Astrocyte of the spinal cord (primary cell): Measurements from ENCODE around the gene TMEM127.
A peak's percentile ranks its signal among the peaks of the same experiment; 100 is the strongest.

Experiments used
- DNase-seq: peaks from one replicate; pipeline ENCODE4 v3.0.0; 2011; ENCODE audit warnings: low read depth, low spot score
- H3K4me3 ChIP-seq: 2 replicates; pipeline ENCODE4 v1.5.1; 2011; ENCODE audit warnings: low read depth, mild to moderate bottlenecking, low read length, moderate library complexity
- in situ Hi-C: cut with HindIII; loops from 2 replicates; pipeline ENCODE4 v1.10.0; 2017; ENCODE audit warnings: low sequenced_read_pairs
- TF ChIP-seq, protein P1 (sequence below): IDR thresholded peaks from 2 replicates; pipeline ENCODE4 v1.5.1; 2012; ENCODE audit warnings: low read depth, mild to moderate bottlenecking, low read length, inconsistent platforms

Gene TMEM127

DNA sequence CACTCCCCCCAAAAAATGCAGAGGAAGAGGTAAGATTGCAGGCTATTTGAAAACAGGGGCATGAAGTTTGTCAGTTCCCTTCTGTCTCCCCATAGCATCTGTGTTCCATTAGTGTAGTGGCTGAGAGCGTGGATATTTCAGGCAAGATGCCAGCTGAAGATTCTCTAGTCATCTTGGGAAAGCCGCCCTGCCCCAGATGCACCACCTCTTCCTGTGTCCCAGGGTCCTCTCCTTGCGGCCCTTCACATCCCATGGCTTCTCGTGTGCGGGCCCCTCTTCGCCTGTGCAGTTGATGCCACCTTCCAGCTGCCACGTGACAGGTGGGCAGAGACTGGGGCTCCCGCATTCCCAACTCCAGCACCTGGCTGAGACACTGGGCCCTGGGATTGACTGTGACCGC lies 16.1 kb downstream of the TMEM127 start:
- in situ Hi-C loops = no loop called here
- TF ChIP-seq, protein P1, sequence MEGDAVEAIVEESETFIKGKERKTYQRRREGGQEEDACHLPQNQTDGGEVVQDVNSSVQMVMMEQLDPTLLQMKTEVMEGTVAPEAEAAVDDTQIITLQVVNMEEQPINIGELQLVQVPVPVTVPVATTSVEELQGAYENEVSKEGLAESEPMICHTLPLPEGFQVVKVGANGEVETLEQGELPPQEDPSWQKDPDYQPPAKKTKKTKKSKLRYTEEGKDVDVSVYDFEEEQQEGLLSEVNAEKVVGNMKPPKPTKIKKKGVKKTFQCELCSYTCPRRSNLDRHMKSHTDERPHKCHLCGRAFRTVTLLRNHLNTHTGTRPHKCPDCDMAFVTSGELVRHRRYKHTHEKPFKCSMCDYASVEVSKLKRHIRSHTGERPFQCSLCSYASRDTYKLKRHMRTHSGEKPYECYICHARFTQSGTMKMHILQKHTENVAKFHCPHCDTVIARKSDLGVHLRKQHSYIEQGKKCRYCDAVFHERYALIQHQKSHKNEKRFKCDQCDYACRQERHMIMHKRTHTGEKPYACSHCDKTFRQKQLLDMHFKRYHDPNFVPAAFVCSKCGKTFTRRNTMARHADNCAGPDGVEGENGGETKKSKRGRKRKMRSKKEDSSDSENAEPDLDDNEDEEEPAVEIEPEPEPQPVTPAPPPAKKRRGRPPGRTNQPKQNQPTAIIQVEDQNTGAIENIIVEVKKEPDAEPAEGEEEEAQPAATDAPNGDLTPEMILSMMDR = no peak
- H3K4me3 ChIP-seq = no peak overlapping the region
- peak; percentile 29 for DNase-seq

DNA sequence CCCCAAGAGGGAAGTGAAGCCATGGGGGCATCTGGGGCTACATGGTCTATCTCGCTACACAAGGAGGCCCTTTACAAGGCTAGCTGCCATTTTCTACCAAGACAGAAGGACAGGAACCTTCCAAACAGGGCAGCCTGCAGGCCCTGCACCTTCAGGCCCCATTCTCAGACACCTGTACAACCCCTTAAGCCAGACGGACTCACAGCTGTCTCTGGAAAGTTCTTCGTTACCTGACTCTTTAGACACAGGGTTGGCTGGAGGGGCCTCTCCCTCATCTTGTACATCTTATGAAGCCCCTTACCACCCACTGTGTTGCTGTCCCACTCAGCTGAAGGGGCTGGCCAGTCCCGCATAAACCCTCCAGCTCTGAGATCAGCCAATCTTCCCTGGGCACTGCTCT lies 17.2 kb downstream of the TMEM127 start:
- DNase-seq = no peak
- no peak overlapping the region for H3K4me3 ChIP-seq
- TF ChIP-seq, protein P1 = no peak
- in situ Hi-C loops = no loop called here

DNA sequence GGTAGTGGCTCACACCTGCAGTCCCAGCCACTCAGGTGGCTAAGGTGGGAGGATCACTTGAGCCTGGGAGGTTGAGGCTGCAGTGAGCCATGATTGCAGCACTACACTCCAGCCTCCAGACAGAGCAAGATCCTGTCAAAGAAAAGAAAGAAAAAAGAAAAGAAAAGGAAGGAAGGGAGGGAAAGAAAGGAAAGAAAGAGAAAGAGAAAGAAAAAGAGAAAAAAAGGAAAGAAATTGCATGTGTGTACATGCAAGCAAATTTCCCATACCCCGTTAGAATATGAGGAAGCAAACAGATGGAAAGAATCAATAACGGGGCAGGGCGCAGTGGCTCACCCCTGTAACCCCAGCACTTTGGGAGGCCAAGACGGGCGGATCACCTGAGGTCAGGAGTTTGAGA lies 17.9 kb downstream of the TMEM127 start:
- in situ Hi-C loops = no loop called here
- TF ChIP-seq, protein P1 = no peak
- DNase-seq = no peak
- H3K4me3 ChIP-seq = no peak overlapping the region

DNA sequence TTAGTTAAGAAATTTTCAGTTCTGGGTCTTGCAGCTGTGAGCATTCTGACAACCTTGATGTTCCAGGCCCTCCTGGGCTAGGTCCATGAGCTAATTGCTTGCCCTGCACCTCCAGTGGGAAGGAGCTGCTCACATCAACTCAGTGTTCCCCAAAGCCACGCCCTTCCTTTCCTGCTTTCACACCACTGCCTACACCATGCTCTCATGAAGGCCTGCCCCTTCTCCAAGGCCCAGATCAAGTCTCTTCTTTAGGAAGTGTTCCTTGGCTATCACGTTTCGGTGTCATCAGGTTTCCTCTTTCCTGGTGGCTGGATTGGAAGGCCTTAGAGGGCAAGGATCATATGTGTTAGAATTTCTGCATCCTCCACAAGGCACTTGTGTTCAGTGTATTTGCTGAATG lies 18.8 kb downstream of the TMEM127 start:
- in situ Hi-C loops = no loop called here
- no peak overlapping the region for H3K4me3 ChIP-seq
- TF ChIP-seq, protein P1 = no peak
- DNase-seq = no peak

DNA sequence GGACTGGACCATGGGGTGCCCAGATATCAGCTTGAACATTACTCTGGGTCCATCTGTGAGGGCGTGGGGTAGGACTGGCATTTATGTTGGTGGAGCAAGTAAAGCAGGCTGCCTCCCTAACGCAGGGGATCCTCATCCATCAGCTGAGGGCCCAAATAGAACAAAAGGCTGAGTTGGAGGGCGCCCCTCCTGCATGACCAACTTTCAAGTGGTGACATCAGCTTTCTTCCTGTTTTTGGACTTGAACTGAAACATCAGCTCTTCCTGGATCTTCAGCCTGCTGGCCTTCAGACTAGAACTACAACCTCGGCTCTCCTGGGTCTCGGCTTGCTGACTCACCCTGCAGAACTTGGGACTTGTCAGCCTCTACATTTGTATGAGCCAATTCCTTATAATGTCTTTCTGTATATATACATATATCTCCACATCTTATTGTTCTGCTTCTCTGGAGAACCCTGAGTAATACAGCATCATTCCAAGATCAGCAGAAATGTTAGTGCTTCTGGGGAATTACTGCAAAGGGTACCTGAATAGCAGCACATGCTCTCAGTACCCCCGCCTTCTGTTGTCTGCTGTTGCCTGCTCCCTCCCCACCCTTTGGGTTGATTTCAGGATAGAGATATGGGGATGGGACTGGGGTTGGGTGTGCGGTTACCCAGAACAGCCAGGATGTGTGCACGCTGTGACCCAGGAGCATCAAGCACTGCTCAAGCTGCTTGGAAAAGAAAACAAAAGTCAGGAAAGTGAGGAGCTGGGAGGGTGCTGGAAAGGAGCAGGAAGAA lies 20.0 kb downstream of the TMEM127 start:
- in situ Hi-C loops = no loop called here
- H3K4me3 ChIP-seq = no peak overlapping the region
- TF ChIP-seq, protein P1 = no peak
- peak; percentile 51 for DNase-seq

DNA sequence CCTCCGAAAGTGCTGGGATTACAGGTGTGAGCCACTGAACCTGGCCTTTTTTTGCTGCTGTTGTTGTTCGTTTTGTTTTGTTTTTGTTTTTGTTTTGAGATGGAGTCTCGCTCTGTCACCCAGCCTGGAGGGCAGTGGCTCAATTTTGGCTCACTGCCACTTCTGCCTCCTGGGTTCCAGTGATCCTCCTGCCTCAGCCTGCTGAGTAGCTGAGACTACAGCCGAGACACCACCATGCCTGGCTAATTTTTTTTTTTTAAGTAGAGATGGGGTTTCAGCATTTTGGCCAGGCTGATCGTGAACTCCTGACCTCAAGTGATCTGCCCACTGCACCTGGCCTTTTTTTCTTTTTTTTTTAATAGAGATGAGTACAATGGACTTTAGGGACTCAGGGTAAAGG lies 22.0 kb downstream of the TMEM127 start:
- TF ChIP-seq, protein P1 = no peak
- no peak for DNase-seq
- no peak overlapping the region for H3K4me3 ChIP-seq
- in situ Hi-C loops = no loop called here
